SJCRH30 (cell line): ENCODE measurements around the gene SURF1. TPM values are rescaled to one million over a fixed set of nuclear protein-coding genes. Genes with fewer than 3 reads are reported as not detected.
"Not testable (repeated sequence)": the region's sequence is repeated elsewhere in the genome, so short reads cannot be mapped to it uniquely, and the experiment has no call there.

Experiments
- DNase-seq, 2 experiments: peaks; one replicate each; pipeline ENCODE4 v3.0.0-alpha.2; 2015 to 2020
- H3K27ac ChIP-seq: fragments of 250-450 bp; sonication (Bioruptor Pico); 2 replicates; pipeline ENCODE4 v1.5.1; 2020; ENCODE audit warnings: mild to moderate bottlenecking, moderate library complexity
- H3K27me3 ChIP-seq: fragments of 250-450 bp; sonication (Bioruptor Pico); 2 replicates; pipeline ENCODE4 v1.5.1; 2020; ENCODE audit warnings: mild to moderate bottlenecking, moderate library complexity
- H3K36me3 ChIP-seq: fragments of 250-450 bp; sonication (Bioruptor Pico); 2 replicates; pipeline ENCODE4 v1.5.1; 2020; ENCODE audit warnings: mild to moderate bottlenecking, moderate library complexity
- H3K4me1 ChIP-seq: fragments of 250-450 bp; sonication (Bioruptor Pico); 2 replicates; pipeline ENCODE4 v1.5.1; 2020; ENCODE audit warnings: mild to moderate bottlenecking, moderate library complexity
- H3K4me3 ChIP-seq: fragments of 250-450 bp; sonication (Bioruptor Pico); 2 replicates; pipeline ENCODE4 v1.5.1; 2020; ENCODE audit warnings: mild to moderate bottlenecking, moderate library complexity
- H3K9me3 ChIP-seq: fragments of 250-450 bp; sonication (Bioruptor Pico); replicated peaks from 2 replicates; pipeline ENCODE4 v1.5.1; 2020; ENCODE audit warnings: mild to moderate bottlenecking, moderate library complexity
- total RNA-seq: library from RNA; depleted of rRNA; stranded (reverse); fragments of >200 nt; shearing (Covaris generic); gene quantifications from 2 replicates; pipeline ENCODE4 v1.2.3, GENCODE V29; 2014

The SURF1 gene
- total RNA-seq, 1 experiment from 2014 or later, result 19.3 TPM

- H3K4me1 ChIP-seq, H3K9me3 ChIP-seq, H3K27ac ChIP-seq, H3K4me3 ChIP-seq, H3K36me3 ChIP-seq, H3K27me3 ChIP-seq, DNase-seq: not testable (repeated sequence)
These were observed 35.2 kb upstream of the SURF1 start for GRCh38 chr9:133391449-133391848.

GRCh38 chr9:133390713-133391112 is 34.4 kb upstream of the SURF1 start:
- H3K9me3 ChIP-seq, result no peaks in the 10 kb centered on the region
- H3K27ac ChIP-seq, result no peak overlapping the region
- H3K27me3 ChIP-seq, result peaks cover 9% of the 10 kb centered on the region; the same call in 1 of the 2 replicates
- DNase-seq, result no peak
- H3K4me1 ChIP-seq, result 0 out of 2 replicates have a peak, but pooled peaks cover 2% of the 10 kb centered on the region
- H3K4me3 ChIP-seq, result no peak overlapping the region
- H3K36me3 ChIP-seq, result no peaks in the 10 kb centered on the region

- Histone ChIP-seq H3K9me3 (no peaks in the 10 kb centered on the region), H3K27me3 (0 out of 2 replicates have a peak, but pooled peaks cover 7% of the 10 kb centered on the region), H3K36me3 (no peaks in the 10 kb centered on the region), H3K4me1 (peaks cover 5% of the 10 kb centered on the region; the same call in 1 of the 2 replicates), H3K4me3 (no peak overlapping the region), H3K27ac (no peak overlapping the region)
- DNase-seq, result no peak
These were observed 33.3 kb upstream of the SURF1 start for GRCh38 chr9:133389562-133389961.

- H3K27me3 ChIP-seq, result 0 out of 2 replicates have a peak, but pooled peaks cover 4% of the 10 kb centered on the region
- DNase-seq, result no peak
- H3K36me3 ChIP-seq, result no peaks in the 10 kb centered on the region
- H3K27ac ChIP-seq, result no peak overlapping the region
- no peaks in the 10 kb centered on the region for H3K9me3 ChIP-seq
- peaks cover 5% of the 10 kb centered on the region; the same call in 1 of the 2 replicates for H3K4me1 ChIP-seq
- H3K4me3 ChIP-seq, result no peak overlapping the region
These were observed 32.8 kb upstream of the SURF1 start for GRCh38 chr9:133389025-133389557.

GRCh38 chr9:133387680-133388079 is 31.4 kb upstream of the SURF1 start:
- DNase-seq, result no peak
- Histone ChIP-seq H3K27me3 (no peaks in the 10 kb centered on the region), H3K27ac (no peak overlapping the region), H3K36me3 (no peaks in the 10 kb centered on the region), H3K4me1 (peaks cover 5% of the 10 kb centered on the region; the same call in 1 of the 2 replicates), H3K4me3 (no peak overlapping the region), H3K9me3 (no peaks in the 10 kb centered on the region)

GRCh38 chr9:133386338-133386737 is 30.1 kb upstream of the SURF1 start:
- no peak for DNase-seq

GRCh38 chr9:133385452-133385851 is 29.2 kb upstream of the SURF1 start:
- peaks cover 5% of the 10 kb centered on the region; the same call in 1 of the 2 replicates for H3K4me1 ChIP-seq
- H3K36me3 ChIP-seq, result no peaks in the 10 kb centered on the region
- no peak for DNase-seq
- no peak overlapping the region for H3K27ac ChIP-seq
- no peaks in the 10 kb centered on the region for H3K9me3 ChIP-seq
- H3K27me3 ChIP-seq, result no peaks in the 10 kb centered on the region
- no peak overlapping the region for H3K4me3 ChIP-seq

More at GRCh38 chr9:133386338-133386737, 30.1 kb upstream of the SURF1 start:
- Histone ChIP-seq H3K9me3 (no peaks in the 10 kb centered on the region), H3K4me3 (no peak overlapping the region), H3K27me3 (no peaks in the 10 kb centered on the region), H3K36me3 (no peaks in the 10 kb centered on the region), H3K27ac (no peak overlapping the region), H3K4me1 (peaks cover 5% of the 10 kb centered on the region; the same call in 1 of the 2 replicates)

- H3K27ac ChIP-seq, result no peak overlapping the region
- no peaks in the 10 kb centered on the region for H3K9me3 ChIP-seq
- DNase-seq, result peak in 1 of 2 experiments; percentile 65
- peaks cover 5% of the 10 kb centered on the region; the same call in 1 of the 2 replicates for H3K4me1 ChIP-seq
- no peaks in the 10 kb centered on the region for H3K36me3 ChIP-seq
- H3K4me3 ChIP-seq, result no peak overlapping the region
- H3K27me3 ChIP-seq, result no peaks in the 10 kb centered on the region
These were observed 28.5 kb upstream of the SURF1 start for GRCh38 chr9:133384736-133385321.

GRCh38 chr9:133383438-133383837 is 27.2 kb upstream of the SURF1 start:
- Histone ChIP-seq H3K27me3 (no peaks in the 10 kb centered on the region), H3K4me3 (no peak overlapping the region), H3K9me3 (no peaks in the 10 kb centered on the region), H3K27ac (no peak overlapping the region), H3K36me3 (no peaks in the 10 kb centered on the region), H3K4me1 (peaks cover 5% of the 10 kb centered on the region; the same call in 1 of the 2 replicates)
- DNase-seq, result no peak

- no peaks in the 10 kb centered on the region for H3K9me3 ChIP-seq
- no peaks in the 10 kb centered on the region for H3K36me3 ChIP-seq
- H3K27me3 ChIP-seq, result no peaks in the 10 kb centered on the region
- peaks cover 5% of the 10 kb centered on the region; the same call in 1 of the 2 replicates for H3K4me1 ChIP-seq
- DNase-seq, result no peak
- no peak overlapping the region for H3K27ac ChIP-seq
- H3K4me3 ChIP-seq, result no peak overlapping the region
These were observed 26.3 kb upstream of the SURF1 start for GRCh38 chr9:133382507-133383141.

- DNase-seq, result no peak
- no peak overlapping the region for H3K27ac ChIP-seq
- H3K9me3 ChIP-seq, result no peaks in the 10 kb centered on the region
- H3K27me3 ChIP-seq, result no peaks in the 10 kb centered on the region
- no peaks in the 10 kb centered on the region for H3K36me3 ChIP-seq
- no peak overlapping the region for H3K4me3 ChIP-seq
- peaks cover 3% of the 10 kb centered on the region; the same call in 1 of the 2 replicates for H3K4me1 ChIP-seq
These were observed 24.4 kb upstream of the SURF1 start for GRCh38 chr9:133380734-133381133.

- Histone ChIP-seq H3K27me3 (no peaks in the 10 kb centered on the region), H3K36me3 (no peaks in the 10 kb centered on the region), H3K27ac (no peak overlapping the region), H3K4me3 (no peak overlapping the region), H3K4me1 (no peaks in the 10 kb centered on the region), H3K9me3 (no peaks in the 10 kb centered on the region)
- no peak for DNase-seq
These were observed 23.1 kb upstream of the SURF1 start for GRCh38 chr9:133379153-133380086.

GRCh38 chr9:133378408-133378962 is 22.2 kb upstream of the SURF1 start:
- H3K4me3 ChIP-seq, result no peak overlapping the region
- no peak for DNase-seq
- peaks cover 4% of the 10 kb centered on the region for H3K36me3 ChIP-seq
- no peaks in the 10 kb centered on the region for H3K4me1 ChIP-seq
- H3K27ac ChIP-seq, result no peak overlapping the region
- H3K27me3 ChIP-seq, result no peaks in the 10 kb centered on the region
- H3K9me3 ChIP-seq, result no peaks in the 10 kb centered on the region

GRCh38 chr9:133377721-133378216 is 21.5 kb upstream of the SURF1 start:
- Histone ChIP-seq H3K4me3 (no peak overlapping the region), H3K9me3 (no peaks in the 10 kb centered on the region), H3K27ac (no peak overlapping the region), H3K27me3 (no peaks in the 10 kb centered on the region), H3K36me3 (peaks cover 10% of the 10 kb centered on the region), H3K4me1 (no peaks in the 10 kb centered on the region)
- DNase-seq, result peak; percentile 50 to 70
